ENCODE results near the gene KIFAP3.
"Not testable (repeated sequence)": the region's sequence is repeated elsewhere in the genome, so short reads cannot be mapped to it uniquely, and the experiment has no call there.

Gene KIFAP3

GRCh38 chr1:169924063-169924462, 150.4 kb downstream of the KIFAP3 start:
- no peak for DNase-seq (ENCODE audit: low read depth)

GRCh38 chr1:169921080-169921479, 153.4 kb downstream of the KIFAP3 start:
- DNase-seq (ENCODE audit: low read depth) = no peak

- DNase-seq (ENCODE audit: low read depth) = no peak
Measured at GRCh38 chr1:169918927-169919326, 155.6 kb downstream of the KIFAP3 start.

- DNase-seq (ENCODE audit: low read depth) = not testable (repeated sequence)
Measured at GRCh38 chr1:169918220-169918619, 156.3 kb downstream of the KIFAP3 start.

- no peak for DNase-seq (ENCODE audit: low read depth)
Measured at GRCh38 chr1:169915150-169915549, 159.3 kb downstream of the KIFAP3 start.

- peak; percentile 58 for DNase-seq (ENCODE audit: low read depth)
Measured at GRCh38 chr1:169914531-169914930, 160.0 kb downstream of the KIFAP3 start.

GRCh38 chr1:169909499-169909898, 165.0 kb downstream of the KIFAP3 start:
- DNase-seq (ENCODE audit: low read depth) = no peak

- DNase-seq (ENCODE audit: low read depth) = peak; percentile 65
Measured at GRCh38 chr1:169906938-169907337, 167.6 kb downstream of the KIFAP3 start.

GRCh38 chr1:169904834-169905233, 169.7 kb downstream of the KIFAP3 start:
- no peak for DNase-seq (ENCODE audit: low read depth)

- no peak for DNase-seq (ENCODE audit: low read depth)
Measured at GRCh38 chr1:169902751-169903150, 171.7 kb downstream of the KIFAP3 start.

- no peak for DNase-seq (ENCODE audit: low read depth)
Measured at GRCh38 chr1:169901115-169901514, 173.4 kb downstream of the KIFAP3 start.

GRCh38 chr1:169900571-169900970, 173.9 kb downstream of the KIFAP3 start:
- no peak for DNase-seq (ENCODE audit: low read depth)

- no peak for DNase-seq (ENCODE audit: low read depth)
Measured at GRCh38 chr1:169899519-169900217, 174.8 kb downstream of the KIFAP3 start.

- DNase-seq (ENCODE audit: low read depth) = no peak
Measured at GRCh38 chr1:169896013-169896412, 178.5 kb downstream of the KIFAP3 start.

GRCh38 chr1:169894424-169895145, 179.9 kb downstream of the KIFAP3 start:
- DNase-seq (ENCODE audit: low read depth) = no peak

- DNase-seq (ENCODE audit: low read depth) = peak; percentile 96
Measured at GRCh38 chr1:169893645-169894423, 180.7 kb downstream of the KIFAP3 start, which contains the start of gene SCYL3. TSS of gene SCYL3 (minus strand) at chr1:169893896. CDS start at chr1:169888840, 5,056 bp downstream.

GRCh38 chr1:169892927-169893644, 181.4 kb downstream of the KIFAP3 start:
- no peak for DNase-seq (ENCODE audit: low read depth)

GRCh38 chr1:169892176-169892926, 182.1 kb downstream of the KIFAP3 start:
- DNase-seq (ENCODE audit: low read depth) = no peak

GRCh38 chr1:169891539-169891885, 183.0 kb downstream of the KIFAP3 start:
- DNase-seq (ENCODE audit: low read depth) = no peak

GRCh38 chr1:169890761-169891538, 183.5 kb downstream of the KIFAP3 start:
- no peak for DNase-seq (ENCODE audit: low read depth)

- no peak for DNase-seq (ENCODE audit: low read depth)
Measured at GRCh38 chr1:169889871-169890270, 184.6 kb downstream of the KIFAP3 start.
